Suprapubic skin (tissue), 4 donors: ENCODE measurements around the gene ARHGAP25. TPM values are rescaled to one million over a fixed set of nuclear protein-coding genes. Genes with fewer than 3 reads are reported as not detected.
A peak's percentile ranks its signal among the peaks of the same experiment; 100 is the strongest.

Experiments
- DNase-seq, 2 donors: peaks; one replicate each; pipeline ENCODE4 v3.0.0-alpha.2; 2019; ENCODE audit warnings: low spot score in 2 of 2
- H3K27ac ChIP-seq: fragments of 200-600 bp; sonication (generic); one replicate; pipeline ENCODE4 v1.5.1; 2019
- H3K27me3 ChIP-seq: fragments of 200-600 bp; sonication (generic); one replicate; pipeline ENCODE4 v1.5.1; 2019
- H3K36me3 ChIP-seq: fragments of 200-600 bp; sonication (generic); one replicate; pipeline ENCODE4 v1.5.1; 2019
- H3K4me1 ChIP-seq: fragments of 200-600 bp; sonication (generic); one replicate; pipeline ENCODE4 v1.5.1; 2019
- H3K4me3 ChIP-seq: fragments of 200-600 bp; sonication (generic); one replicate; pipeline ENCODE4 v1.5.1; 2019; ENCODE audit warnings: mild to moderate bottlenecking
- H3K9me3 ChIP-seq: fragments of 200-600 bp; sonication (generic); one replicate; pipeline ENCODE4 v1.5.1; 2019
- CTCF ChIP-seq, 2 donors: fragments of 200-600 bp in 1 of 2; fragments of 450-650 bp in 1 of 2; sonication (generic) in 1 of 2; IDR thresholded peaks; one replicate each; pipeline ENCODE4 v1.5.1; 2016 to 2019; ENCODE audit warnings: antibody characterized with exemption in 2 of 2, mild to moderate bottlenecking in 1 of 2, moderate library complexity in 1 of 2
- EP300 ChIP-seq: sonication (generic); formaldehyde crosslinking; IDR thresholded peaks from one replicate; pipeline ENCODE4 v1.6.1; 2017; ENCODE audit warnings: antibody characterized with exemption
- POLR2A ChIP-seq, 2 donors: fragments of 450-650 bp; IDR thresholded peaks; one replicate each; pipeline ENCODE4 v1.6.1; 2017; ENCODE audit warnings: antibody characterized with exemption in 2 of 2, mild to moderate bottlenecking in 2 of 2, moderate library complexity in 2 of 2
- POLR2AphosphoS5 ChIP-seq, 3 donors: sonication (generic); formaldehyde crosslinking; IDR thresholded peaks; one replicate each; pipeline ENCODE4 v1.6.1; 2017; ENCODE audit warnings: antibody characterized with exemption in 3 of 3
- WGBS: methylation state at CpG from one replicate; pipeline ENCODE4 v1.1.5; 2018; 5-methylcytosine and 5-hydroxymethylcytosine counted together
- total RNA-seq, 4 donors: library from RNA; depleted of rRNA; stranded (reverse); fragments of >200 nt; gene quantifications; one replicate each; pipeline ENCODE4 v1.1.0, GENCODE V29; 2016

The ARHGAP25 gene
- total RNA-seq, 4 donors from 2014 or later: 2.0 to 10.9 (median 6.1) TPM

- peak overlapping the region; percentile 7 for H3K27ac ChIP-seq
- no peak overlapping the region for H3K4me3 ChIP-seq
- H3K27me3 ChIP-seq: no peaks in the 10 kb centered on the region
- no peaks in the 10 kb centered on the region for H3K9me3 ChIP-seq
- WGBS: 79% methylated on average over 6 of the region's 6 CpGs
- TF ChIP-seq POLR2A (IDR thresholded peaks at IDR 0.05) (no peak), POLR2AphosphoS5 (IDR thresholded peaks at IDR 0.05) (no peak), EP300 (no peak)
- no peaks in the 10 kb centered on the region for H3K36me3 ChIP-seq
- DNase-seq: no peak
- H3K4me1 ChIP-seq: peaks cover 25% of the 10 kb centered on the region
Observed at GRCh38 chr2:68770271-68771111, 35.9 kb downstream of the ARHGAP25 start.

DNA sequence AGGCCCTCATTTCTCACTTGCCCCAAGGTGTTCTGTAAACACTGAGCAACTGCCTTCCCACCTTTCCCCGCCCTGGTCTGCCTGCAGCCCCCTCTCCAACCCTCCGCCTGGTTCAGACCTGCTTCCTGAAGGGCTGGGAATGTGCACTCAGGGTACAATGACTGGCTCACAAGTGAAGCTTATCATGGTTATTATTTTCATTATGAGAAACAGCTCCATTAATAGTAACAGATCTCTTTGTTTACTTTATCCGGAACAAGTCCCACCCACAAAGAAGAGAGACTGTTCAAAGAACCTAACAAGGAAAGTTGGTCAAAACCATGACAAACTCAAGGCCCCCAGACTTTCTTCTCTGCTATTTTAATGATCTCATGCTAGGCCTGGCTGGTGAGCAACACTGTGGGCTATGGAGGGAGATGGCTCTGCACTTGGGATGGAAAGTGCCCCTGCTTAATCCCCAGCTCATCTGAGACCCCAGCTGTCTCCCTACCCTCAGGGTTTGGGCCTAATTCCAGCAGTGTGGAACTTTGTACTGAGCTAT lies 36.7 kb downstream of the ARHGAP25 start:
- no peak for TF ChIP-seq POLR2AphosphoS5 (IDR thresholded peaks at IDR 0.05)
- TF ChIP-seq CTCF (IDR thresholded peaks at IDR 0.05): no peak
- TF ChIP-seq POLR2A (IDR thresholded peaks at IDR 0.05): no peak
- no peak for TF ChIP-seq EP300
- H3K9me3 ChIP-seq: no peaks in the 10 kb centered on the region
- 65% methylated on average over 3 of the region's 3 CpGs for WGBS
- no peaks in the 10 kb centered on the region for H3K36me3 ChIP-seq
- DNase-seq: no peak
- no peak overlapping the region for H3K4me3 ChIP-seq
- H3K4me1 ChIP-seq: peaks cover 18% of the 10 kb centered on the region
- no peaks in the 10 kb centered on the region for H3K27me3 ChIP-seq
- H3K27ac ChIP-seq: peak overlapping the region; percentile 35

- H3K4me1 ChIP-seq: peaks cover 10% of the 10 kb centered on the region
- H3K27me3 ChIP-seq: no peaks in the 10 kb centered on the region
- no peaks in the 10 kb centered on the region for H3K36me3 ChIP-seq
- H3K27ac ChIP-seq: no peak overlapping the region
- no peak for TF ChIP-seq CTCF (IDR thresholded peaks at IDR 0.05)
- no peak for TF ChIP-seq POLR2A (IDR thresholded peaks at IDR 0.05)
- no peak for TF ChIP-seq POLR2AphosphoS5 (IDR thresholded peaks at IDR 0.05)
- H3K4me3 ChIP-seq: no peak overlapping the region
- DNase-seq: no peak
- H3K9me3 ChIP-seq: no peaks in the 10 kb centered on the region
- WGBS: 98% methylated on average over 2 of the region's 2 CpGs
Observed at GRCh38 chr2:68772109-68772508, 37.5 kb downstream of the ARHGAP25 start.

- Histone ChIP-seq H3K27me3 (no peaks in the 10 kb centered on the region), H3K4me1 (peaks cover 6% of the 10 kb centered on the region), H3K9me3 (no peaks in the 10 kb centered on the region), H3K36me3 (no peaks in the 10 kb centered on the region), H3K4me3 (peak overlapping the region; percentile 27), H3K27ac (peak overlapping the region; percentile 27)
- TF ChIP-seq CTCF (IDR thresholded peaks at IDR 0.05) (no peak), EP300 (no peak), POLR2AphosphoS5 (IDR thresholded peaks at IDR 0.05) (no peak), POLR2A (IDR thresholded peaks at IDR 0.05) (no peak)
- WGBS: 68% methylated on average over 27 of the region's 31 CpGs
- DNase-seq: peak in 1 of 2 donors; percentile 86
Observed at GRCh38 chr2:68774569-68775271, 40.1 kb downstream of the ARHGAP25 start.

DNA sequence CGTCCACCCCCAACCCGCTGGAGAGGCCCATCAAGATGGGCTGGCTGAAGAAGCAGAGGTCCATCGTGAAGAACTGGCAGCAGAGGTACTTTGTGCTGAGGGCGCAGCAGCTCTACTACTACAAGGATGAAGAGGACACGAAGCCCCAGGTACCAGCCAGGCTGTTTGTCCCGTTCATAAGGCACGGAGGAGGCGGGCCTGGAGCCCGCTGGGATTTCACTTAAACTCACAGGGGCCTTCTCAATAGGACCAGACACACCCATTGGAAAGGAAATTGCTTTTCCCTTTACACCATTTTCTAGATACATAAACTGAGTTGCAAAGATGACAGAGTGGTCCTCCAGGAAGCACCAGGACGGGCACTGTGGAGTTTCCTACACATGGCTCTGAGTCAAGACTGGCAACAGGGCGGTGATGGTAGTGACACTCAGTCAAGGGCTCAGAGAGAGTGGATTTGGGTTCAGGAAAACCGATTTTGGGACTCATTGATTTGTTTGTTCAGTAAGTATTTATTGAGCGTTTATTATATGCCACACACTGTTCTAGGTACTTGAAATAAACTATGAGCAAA lies 40.7 kb downstream of the ARHGAP25 start:
- H3K4me1 ChIP-seq: peaks cover 6% of the 10 kb centered on the region
- no peaks in the 10 kb centered on the region for H3K9me3 ChIP-seq
- no peaks in the 10 kb centered on the region for H3K27me3 ChIP-seq
- 66% methylated on average over 13 of the region's 13 CpGs for WGBS
- TF ChIP-seq EP300 (no peak), CTCF (IDR thresholded peaks at IDR 0.05) (no peak), POLR2A (IDR thresholded peaks at IDR 0.05) (no peak), POLR2AphosphoS5 (IDR thresholded peaks at IDR 0.05) (no peak)
- no peak for DNase-seq
- no peaks in the 10 kb centered on the region for H3K36me3 ChIP-seq
- peak overlapping the region; percentile 27 for H3K27ac ChIP-seq
- H3K4me3 ChIP-seq: peak overlapping the region; percentile 27
